ENCODE results near the gene ITIH4. TPM values are rescaled to one million over a fixed set of nuclear protein-coding genes. Genes with fewer than 3 reads are reported as not detected.

The ITIH4 gene
- total and polyA plus RNA-seq, 4 donors: 4.5 to 33.8 (median 12.0) TPM

GRCh38 chr3:52874160-52874701 lies 43.8 kb upstream of the ITIH4 start:
- no peaks in the 10 kb centered on the region for H3K9me3 ChIP-seq (ENCODE audit: control insufficient read depth in 4 of 4, insufficient read depth in 3 of 4, low read length in 3 of 4)
- TF ChIP-seq CTCF (IDR thresholded peaks at IDR 0.05; ENCODE audit: control extremely low read depth, extremely low read depth): no peak
- no peak overlapping the region for H3K27ac ChIP-seq (ENCODE audit: low read depth in 1 of 2, low read length in 1 of 2)
- peaks cover 0 to 2% (median 0%) of the 10 kb centered on the region in 5 donors for H3K4me1 ChIP-seq (ENCODE audit: control insufficient read depth in 5 of 5, insufficient read depth in 5 of 5, low read length in 5 of 5)
- H3K4me3 ChIP-seq: no peak overlapping the region
- DNase-seq (no peak), ATAC-seq (ENCODE audit: insufficient read depth, low FRiP score) (no peak)
- 66 to 76% methylated on average over 5 of the region's 5 CpGs for WGBS, 2 donors
- H3K36me3 ChIP-seq (ENCODE audit: control insufficient read depth in 4 of 4, insufficient read depth in 4 of 4, low read length in 4 of 4): peaks cover 0 to 2% (median under 1%) of the 10 kb centered on the region in 4 donors
- no peak overlapping the region for H3K9ac ChIP-seq (ENCODE audit: insufficient read depth in 1 of 2, low read length in 2 of 2)
- no peaks in the 10 kb centered on the region for H3K27me3 ChIP-seq (ENCODE audit: control insufficient read depth in 3 of 3, insufficient read depth in 3 of 3, low read length in 2 of 3)

- DNase-seq (no peak), ATAC-seq (ENCODE audit: insufficient read depth, low FRiP score) (no peak)
- Histone ChIP-seq H3K4me1 (ENCODE audit: control insufficient read depth in 5 of 5, insufficient read depth in 5 of 5, low read length in 5 of 5) (peaks cover 0 to 2% (median 0%) of the 10 kb centered on the region in 5 donors), H3K9ac (ENCODE audit: insufficient read depth in 1 of 2, low read length in 2 of 2) (no peak overlapping the region), H3K27me3 (ENCODE audit: control insufficient read depth in 3 of 3, insufficient read depth in 3 of 3, low read length in 2 of 3) (no peaks in the 10 kb centered on the region), H3K9me3 (ENCODE audit: control insufficient read depth in 4 of 4, insufficient read depth in 3 of 4, low read length in 3 of 4) (no peaks in the 10 kb centered on the region), H3K27ac (ENCODE audit: low read depth in 1 of 2, low read length in 1 of 2) (no peak overlapping the region), H3K4me3 (no peak overlapping the region), H3K36me3 (ENCODE audit: control insufficient read depth in 4 of 4, insufficient read depth in 4 of 4, low read length in 4 of 4) (peaks cover 0 to 2% (median 0%) of the 10 kb centered on the region in 4 donors)
- TF ChIP-seq CTCF (IDR thresholded peaks at IDR 0.05; ENCODE audit: control extremely low read depth, extremely low read depth): no peak
- 57 to 62% methylated on average over 8 of the region's 8 CpGs for WGBS, 2 donors
Observed at GRCh38 chr3:52873433-52874159, 43.1 kb upstream of the ITIH4 start.

- 40 to 74% methylated on average over 3 of the region's 3 CpGs for WGBS, 2 donors
- H3K36me3 ChIP-seq (ENCODE audit: control insufficient read depth in 4 of 4, insufficient read depth in 4 of 4, low read length in 4 of 4): peaks cover 0 to 2% (median 0%) of the 10 kb centered on the region in 4 donors
- no peaks in the 10 kb centered on the region for H3K9me3 ChIP-seq (ENCODE audit: control insufficient read depth in 4 of 4, insufficient read depth in 3 of 4, low read length in 3 of 4)
- peaks cover 0 to 2% (median 0%) of the 10 kb centered on the region in 5 donors for H3K4me1 ChIP-seq (ENCODE audit: control insufficient read depth in 5 of 5, insufficient read depth in 5 of 5, low read length in 5 of 5)
- ATAC-seq (ENCODE audit: insufficient read depth, low FRiP score) (no peak), DNase-seq (no peak)
- H3K9ac ChIP-seq (ENCODE audit: insufficient read depth in 1 of 2, low read length in 2 of 2): no peak overlapping the region
- TF ChIP-seq CTCF (IDR thresholded peaks at IDR 0.05; ENCODE audit: control extremely low read depth, extremely low read depth): no peak
- H3K4me3 ChIP-seq: no peak overlapping the region
- no peak overlapping the region for H3K27ac ChIP-seq (ENCODE audit: low read depth in 1 of 2, low read length in 1 of 2)
- no peaks in the 10 kb centered on the region for H3K27me3 ChIP-seq (ENCODE audit: control insufficient read depth in 3 of 3, insufficient read depth in 3 of 3, low read length in 2 of 3)
Observed at GRCh38 chr3:52872245-52872644, 41.8 kb upstream of the ITIH4 start.

Data from lung (tissue), 12 donors.